Islet of Langerhans (tissue), 1 donor: ENCODE measurements around the gene TMEM52B.
"Not testable (repeated sequence)": the region's sequence is repeated elsewhere in the genome, so short reads cannot be mapped to it uniquely, and the experiment has no call there.

Source experiments
- FAIRE-seq: peaks from one replicate; lab custom pipeline; 2011; peaks lifted over from hg19 to GRCh38; lab: Jason Lieb, UNC

TMEM52B gene

GRCh38 chr12:10171973-10172728 is 6.7 kb upstream of the TMEM52B start, which contains the start of gene OLR1:
Gene OLR1 (minus strand): TSS chr12:10172132. CDS start chr12:10172077, 55 bp downstream.
- no peak for FAIRE-seq

- FAIRE-seq, result no peak
Measured at GRCh38 chr12:10174986-10175614, 3.7 kb upstream of the TMEM52B start.

GRCh38 chr12:10175846-10176636 is 2.8 kb upstream of the TMEM52B start:
- FAIRE-seq, result no peak

- FAIRE-seq, result no peak
Measured at GRCh38 chr12:10179776-10180181, 947 bp downstream of the TMEM52B start.

GRCh38 chr12:10182354-10183049 is 3.7 kb downstream of the TMEM52B start:
- no peak for FAIRE-seq

- FAIRE-seq, result no peak
Measured at GRCh38 chr12:10184261-10184843, 5.5 kb downstream of the TMEM52B start.

GRCh38 chr12:10186299-10186698 is 7.5 kb downstream of the TMEM52B start:
- no peak for FAIRE-seq

GRCh38 chr12:10186958-10187357 is 8.1 kb downstream of the TMEM52B start:
- not testable (repeated sequence) for FAIRE-seq

- no peak for FAIRE-seq
Measured at GRCh38 chr12:10189653-10190052, 10.8 kb downstream of the TMEM52B start.

GRCh38 chr12:10190558-10191388 is 11.9 kb downstream of the TMEM52B start:
- FAIRE-seq, result no peak

- no peak for FAIRE-seq
Measured at GRCh38 chr12:10191865-10192264, 13.0 kb downstream of the TMEM52B start.

GRCh38 chr12:10194160-10194670 is 15.4 kb downstream of the TMEM52B start:
- FAIRE-seq, result no peak

- FAIRE-seq, result no peak
Measured at GRCh38 chr12:10196210-10196609, 17.4 kb downstream of the TMEM52B start.

- FAIRE-seq, result no peak
Measured at GRCh38 chr12:10197879-10198278, 19.0 kb downstream of the TMEM52B start.

- not testable (repeated sequence) for FAIRE-seq
Measured at GRCh38 chr12:10204495-10204894, 25.7 kb downstream of the TMEM52B start.

- FAIRE-seq, result no peak
Measured at GRCh38 chr12:10205220-10205807, 26.5 kb downstream of the TMEM52B start.

GRCh38 chr12:10207136-10207535 is 28.3 kb downstream of the TMEM52B start:
- FAIRE-seq, result no peak

- FAIRE-seq, result no peak
Measured at GRCh38 chr12:10210225-10210624, 31.4 kb downstream of the TMEM52B start.

- FAIRE-seq, result no peak
Measured at GRCh38 chr12:10211101-10211939, 32.5 kb downstream of the TMEM52B start.
